ENCODE measurements around the gene MATK.

DNA sequence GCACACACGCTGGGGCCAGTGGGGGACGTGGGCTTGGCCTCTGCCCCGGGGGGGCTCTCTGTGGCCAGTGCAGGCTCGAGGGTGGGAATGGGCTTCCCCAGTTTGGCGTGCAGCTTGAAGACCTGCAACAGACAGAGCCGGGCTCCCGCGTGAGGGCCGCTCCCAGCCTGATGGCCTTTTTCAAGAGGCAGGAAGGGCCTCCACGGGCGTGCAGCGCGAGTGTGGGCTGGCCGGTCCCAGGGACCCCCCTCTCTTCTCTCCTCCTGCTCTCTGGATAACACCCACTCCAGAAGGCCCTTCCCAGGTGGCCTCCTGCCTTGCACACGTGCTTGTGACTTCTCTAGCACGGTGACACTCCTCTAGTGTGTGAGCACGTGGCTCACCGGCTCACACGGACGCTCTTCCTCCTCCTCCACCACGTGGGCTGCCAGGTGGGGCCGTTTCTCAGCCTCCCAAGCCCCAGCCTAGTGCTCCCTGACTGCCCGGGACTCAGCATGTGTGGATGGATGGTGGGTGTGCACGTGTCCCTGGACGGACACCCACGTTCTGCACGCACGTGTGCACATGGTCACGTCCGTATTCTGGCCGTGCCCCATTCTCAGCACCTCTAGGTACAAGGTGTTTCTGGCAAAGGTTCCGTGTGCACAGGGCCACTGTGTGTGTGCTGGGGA is 39.2 kb upstream of the MATK start:
- TF ChIP-seq POLR2AphosphoS5 (IDR thresholded peaks at IDR 0.05; ENCODE audit: low read depth, low read length): no peak
- no peak for TF ChIP-seq TAF1 (IDR thresholded peaks at IDR 0.05; ENCODE audit: borderline replicate concordance, insufficient read depth, low read length)

Measured in PFSK-1 (cell line).